ENCODE data around the gene PPM1M. TPM values are rescaled to one million over a fixed set of nuclear protein-coding genes. Genes with fewer than 3 reads are reported as not detected.

Gene PPM1M
- polyA plus RNA-seq, 1 of the 3 experiments (the other 2 are of a cell fraction) = 19.2 TPM

GRCh38 chr3:52290596-52291507 lies 45.3 kb downstream of the PPM1M start:
- Histone ChIP-seq H3K27ac (ENCODE audit: low read depth in 2 of 2, low read length in 1 of 2) (no peak overlapping the region), H3K9ac (no peak overlapping the region), H3K9me2 (no peaks in the 10 kb centered on the region), H3K36me3 (replicated peaks in 1 of 2; ENCODE audit: control insufficient read depth in 1 of 2, insufficient read depth in 2 of 2, low read length in 1 of 2) (peaks cover 0 to 16% of the 10 kb centered on the region in 2 experiments), H4K20me1 (ENCODE audit: insufficient read depth) (no peaks in the 10 kb centered on the region), H3K27me3 (ENCODE audit: insufficient read depth) (no peaks in the 10 kb centered on the region), H3K9me3 (no peaks in the 10 kb centered on the region), H3K4me2 (no peak overlapping the region), H3F3A (replicated peaks; ENCODE audit: insufficient read depth) (peaks cover 10% of the 10 kb centered on the region), H3K4me3 (ENCODE audit: low read depth in 2 of 2, low read length in 1 of 2) (no peak overlapping the region), H3K4me1 (ENCODE audit: control insufficient read depth in 1 of 2, insufficient read depth in 2 of 2, low read depth in 1 of 2, low read length in 1 of 2) (peaks cover 0 to 32% of the 10 kb centered on the region in 2 experiments; a peak in 2 of 4 replicates), H3K79me2 (ENCODE audit: insufficient read depth) (peaks cover 27% of the 10 kb centered on the region; the same call in 1 of the 2 replicates), H2AFZ (ENCODE audit: low read depth) (no peak overlapping the region)
- DNase-seq = no peak
- TF ChIP-seq, protein P1, sequence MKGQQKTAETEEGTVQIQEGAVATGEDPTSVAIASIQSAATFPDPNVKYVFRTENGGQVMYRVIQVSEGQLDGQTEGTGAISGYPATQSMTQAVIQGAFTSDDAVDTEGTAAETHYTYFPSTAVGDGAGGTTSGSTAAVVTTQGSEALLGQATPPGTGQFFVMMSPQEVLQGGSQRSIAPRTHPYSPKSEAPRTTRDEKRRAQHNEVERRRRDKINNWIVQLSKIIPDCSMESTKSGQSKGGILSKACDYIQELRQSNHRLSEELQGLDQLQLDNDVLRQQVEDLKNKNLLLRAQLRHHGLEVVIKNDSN (IDR thresholded peaks at IDR 0.05; ENCODE audit: borderline replicate concordance, low read depth) = no peak
- TF ChIP-seq, protein P2, sequence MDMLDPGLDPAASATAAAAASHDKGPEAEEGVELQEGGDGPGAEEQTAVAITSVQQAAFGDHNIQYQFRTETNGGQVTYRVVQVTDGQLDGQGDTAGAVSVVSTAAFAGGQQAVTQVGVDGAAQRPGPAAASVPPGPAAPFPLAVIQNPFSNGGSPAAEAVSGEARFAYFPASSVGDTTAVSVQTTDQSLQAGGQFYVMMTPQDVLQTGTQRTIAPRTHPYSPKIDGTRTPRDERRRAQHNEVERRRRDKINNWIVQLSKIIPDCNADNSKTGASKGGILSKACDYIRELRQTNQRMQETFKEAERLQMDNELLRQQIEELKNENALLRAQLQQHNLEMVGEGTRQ (IDR thresholded peaks at IDR 0.05; ENCODE audit: borderline replicate concordance, low read depth, low read length) = no peak
- TF ChIP-seq, protein P3, sequence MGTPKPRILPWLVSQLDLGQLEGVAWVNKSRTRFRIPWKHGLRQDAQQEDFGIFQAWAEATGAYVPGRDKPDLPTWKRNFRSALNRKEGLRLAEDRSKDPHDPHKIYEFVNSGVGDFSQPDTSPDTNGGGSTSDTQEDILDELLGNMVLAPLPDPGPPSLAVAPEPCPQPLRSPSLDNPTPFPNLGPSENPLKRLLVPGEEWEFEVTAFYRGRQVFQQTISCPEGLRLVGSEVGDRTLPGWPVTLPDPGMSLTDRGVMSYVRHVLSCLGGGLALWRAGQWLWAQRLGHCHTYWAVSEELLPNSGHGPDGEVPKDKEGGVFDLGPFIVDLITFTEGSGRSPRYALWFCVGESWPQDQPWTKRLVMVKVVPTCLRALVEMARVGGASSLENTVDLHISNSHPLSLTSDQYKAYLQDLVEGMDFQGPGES (IDR thresholded peaks at IDR 0.05; ENCODE audit: low read depth, low read length) = no peak
- TF ChIP-seq RCOR1 (IDR thresholded peaks at IDR 0.05; ENCODE audit: low read length) = no peak
- no peak for TF ChIP-seq JUND (IDR thresholded peaks at IDR 0.05)
- TF ChIP-seq MAX (IDR thresholded peaks at IDR 0.05; ENCODE audit: low read depth) = no peak
- TF ChIP-seq, protein P4, sequence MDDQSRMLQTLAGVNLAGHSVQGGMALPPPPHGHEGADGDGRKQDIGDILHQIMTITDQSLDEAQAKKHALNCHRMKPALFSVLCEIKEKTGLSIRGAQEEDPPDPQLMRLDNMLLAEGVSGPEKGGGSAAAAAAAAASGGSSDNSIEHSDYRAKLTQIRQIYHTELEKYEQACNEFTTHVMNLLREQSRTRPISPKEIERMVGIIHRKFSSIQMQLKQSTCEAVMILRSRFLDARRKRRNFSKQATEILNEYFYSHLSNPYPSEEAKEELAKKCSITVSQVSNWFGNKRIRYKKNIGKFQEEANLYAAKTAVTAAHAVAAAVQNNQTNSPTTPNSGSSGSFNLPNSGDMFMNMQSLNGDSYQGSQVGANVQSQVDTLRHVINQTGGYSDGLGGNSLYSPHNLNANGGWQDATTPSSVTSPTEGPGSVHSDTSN (IDR thresholded peaks at IDR 0.05) = no peak
- no peak for TF ChIP-seq MXI1 (IDR thresholded peaks at IDR 0.05; ENCODE audit: low read depth, low read length)
- TF ChIP-seq SMC3 (IDR thresholded peaks at IDR 0.05; ENCODE audit: low read depth, low read length) = no peak
- TF ChIP-seq RFX5 (IDR thresholded peaks at IDR 0.05; ENCODE audit: low read length) = no peak
- TF ChIP-seq TEAD4 (IDR thresholded peaks at IDR 0.05; ENCODE audit: borderline replicate concordance, insufficient read depth) = no peak
- TF ChIP-seq GABPA (IDR thresholded peaks at IDR 0.05; ENCODE audit: low read depth) = no peak
- TF ChIP-seq EZH2phosphoT487 (IDR thresholded peaks at IDR 0.05; ENCODE audit: borderline replicate concordance, low read depth) = no peak
- TF ChIP-seq, protein P5, sequence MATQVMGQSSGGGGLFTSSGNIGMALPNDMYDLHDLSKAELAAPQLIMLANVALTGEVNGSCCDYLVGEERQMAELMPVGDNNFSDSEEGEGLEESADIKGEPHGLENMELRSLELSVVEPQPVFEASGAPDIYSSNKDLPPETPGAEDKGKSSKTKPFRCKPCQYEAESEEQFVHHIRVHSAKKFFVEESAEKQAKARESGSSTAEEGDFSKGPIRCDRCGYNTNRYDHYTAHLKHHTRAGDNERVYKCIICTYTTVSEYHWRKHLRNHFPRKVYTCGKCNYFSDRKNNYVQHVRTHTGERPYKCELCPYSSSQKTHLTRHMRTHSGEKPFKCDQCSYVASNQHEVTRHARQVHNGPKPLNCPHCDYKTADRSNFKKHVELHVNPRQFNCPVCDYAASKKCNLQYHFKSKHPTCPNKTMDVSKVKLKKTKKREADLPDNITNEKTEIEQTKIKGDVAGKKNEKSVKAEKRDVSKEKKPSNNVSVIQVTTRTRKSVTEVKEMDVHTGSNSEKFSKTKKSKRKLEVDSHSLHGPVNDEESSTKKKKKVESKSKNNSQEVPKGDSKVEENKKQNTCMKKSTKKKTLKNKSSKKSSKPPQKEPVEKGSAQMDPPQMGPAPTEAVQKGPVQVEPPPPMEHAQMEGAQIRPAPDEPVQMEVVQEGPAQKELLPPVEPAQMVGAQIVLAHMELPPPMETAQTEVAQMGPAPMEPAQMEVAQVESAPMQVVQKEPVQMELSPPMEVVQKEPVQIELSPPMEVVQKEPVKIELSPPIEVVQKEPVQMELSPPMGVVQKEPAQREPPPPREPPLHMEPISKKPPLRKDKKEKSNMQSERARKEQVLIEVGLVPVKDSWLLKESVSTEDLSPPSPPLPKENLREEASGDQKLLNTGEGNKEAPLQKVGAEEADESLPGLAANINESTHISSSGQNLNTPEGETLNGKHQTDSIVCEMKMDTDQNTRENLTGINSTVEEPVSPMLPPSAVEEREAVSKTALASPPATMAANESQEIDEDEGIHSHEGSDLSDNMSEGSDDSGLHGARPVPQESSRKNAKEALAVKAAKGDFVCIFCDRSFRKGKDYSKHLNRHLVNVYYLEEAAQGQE (IDR thresholded peaks at IDR 0.05; ENCODE audit: low read depth, low read length) = no peak
- no peak for TF ChIP-seq SIN3A (IDR thresholded peaks at IDR 0.05; ENCODE audit: borderline replicate concordance, low read depth, low read length)
- TF ChIP-seq FOXJ3 (CRISPR knock-in tag; IDR thresholded peaks at IDR 0.05) = no peak
- TF ChIP-seq FOXM1 (IDR thresholded peaks at IDR 0.05; ENCODE audit: low read depth) = no peak
- TF ChIP-seq RAD21 (IDR thresholded peaks at IDR 0.05; ENCODE audit: low read length) = no peak
- ChIA-PET POLR2A (interaction anchor here (0.9 to 1.0 kb wide), 2 partner anchors 49 to 52 kb away, joined by 3 to 5 read pairs; partner anchors contain the start of gene TWF2), CTCF (interaction anchor here (0.6 to 16.0 kb wide), 15 partner anchors 8 to 289 kb away, joined by 3 to 504 read pairs (median 3); partner anchors contain the start of genes TLR9 and WDR82)
- 74% methylated on average over 5 of the region's 23 CpGs for WGBS (ENCODE audit: low lambda C conversion rate)

All from SK-N-SH (cell line).